GM12878 (cell line): ENCODE measurements around the gene TPPP3. TPM values are rescaled to one million over a fixed set of nuclear protein-coding genes. Genes with fewer than 3 reads are reported as not detected.

ENCODE experiments used
- ATAC-seq: fragments of 200-7000 bp; cut with Tn5 transposase; 3 replicates; pipeline ENCODE4 v1.9.1; 2020; ENCODE audit warnings: mild to moderate bottlenecking, moderate library complexity
- BruUV-seq: library from RNA; stranded (reverse); fragments of 400-500 nt; replicated peaks from 2 replicates; lab custom pipeline; 2021; lab: Mats Ljungman, UMichigan
- CTCF ChIA-PET: fragments of 300-600 bp; sonication (Branson Sonifier 250); formaldehyde crosslinking; extraction: SDS; loops from one replicate; lab custom pipeline; 2021; ENCODE audit warnings: inconsistent platforms; lab: Yijun Ruan, JAX
- POLR2A ChIA-PET: fragments of 350-600 bp; formaldehyde crosslinking; extraction: SDS; loops from one replicate; lab custom pipeline; 2021; ENCODE audit warnings: inconsistent platforms; lab: Charles Lee
- RAD21 ChIA-PET: fragments of 300-600 bp; sonication (Branson Sonifier 250); formaldehyde crosslinking; loops from one replicate; lab custom pipeline; 2023; ENCODE audit warnings: antibody characterized with exemption; ENCODE audit not compliant: unreplicated experiment; lab: Charles Lee
- SMC1A ChIA-PET: fragments of 300-600 bp; sonication (Branson Sonifier 250); formaldehyde crosslinking; loops from one replicate; lab custom pipeline; 2023; ENCODE audit not compliant: unreplicated experiment, uncharacterized antibody; lab: Charles Lee
- DNase-seq: peaks from one replicate; pipeline ENCODE4 v3.0.0-alpha.2; 2011; ENCODE audit warnings: low read depth, low spot score
- FAIRE-seq: peaks from 3 replicates; lab custom pipeline; 2011; peaks lifted over from hg19 to GRCh38; lab: Jason Lieb, UNC
- H2AFZ ChIP-seq: 2 replicates; pipeline ENCODE4 v1.6.0; 2011; ENCODE audit warnings: low read depth, low read length, control low read depth; ENCODE audit not compliant: control insufficient read depth
- H3K27ac ChIP-seq: 2 replicates; pipeline ENCODE4 v1.5.1; 2011; ENCODE audit warnings: control low read depth; ENCODE audit not compliant: control insufficient read depth, insufficient read depth
- H3K27me3 ChIP-seq, 2 experiments: replicated peaks in 1 of 2; 2 replicates each; pipeline versions ENCODE4 v1.6.0 to v1.6.1; 2011; ENCODE audit warnings: low read length in 1 of 2; ENCODE audit not compliant: control insufficient read depth in 2 of 2, insufficient read depth in 2 of 2
- H3K36me3 ChIP-seq, 2 experiments: 2 replicates each; pipeline ENCODE4 v1.5.1; 2011; ENCODE audit warnings: low read length in 1 of 2; ENCODE audit not compliant: control insufficient read depth in 2 of 2, insufficient read depth in 2 of 2
- H3K4me1 ChIP-seq: 2 replicates; pipeline ENCODE4 v1.6.1; 2011; ENCODE audit warnings: mild to moderate bottlenecking, low read length, moderate library complexity, mixed read lengths; ENCODE audit not compliant: control insufficient read depth, insufficient read depth
- H3K4me2 ChIP-seq: 2 replicates; pipeline ENCODE4 v1.6.0; 2011; ENCODE audit warnings: control low read depth; ENCODE audit not compliant: control insufficient read depth, insufficient read depth
- H3K4me3 ChIP-seq: fragments of 200-600 bp; sonication (generic); 2 replicates; pipeline ENCODE4 v1.5.1; 2016
- H3K79me2 ChIP-seq: 2 replicates; pipeline ENCODE4 v1.6.0; 2011; ENCODE audit warnings: low read length; ENCODE audit not compliant: control insufficient read depth, insufficient read depth
- H3K9ac ChIP-seq: 2 replicates; pipeline ENCODE4 v1.8.0; 2011; ENCODE audit warnings: low read length, control low read depth, mixed read lengths; ENCODE audit not compliant: control insufficient read depth, insufficient read depth
- H3K9me3 ChIP-seq: replicated peaks from 3 replicates; pipeline ENCODE4 v1.5.1; 2011; ENCODE audit warnings: mild to moderate bottlenecking, low read length; ENCODE audit not compliant: control insufficient read depth, insufficient read depth
- H4K20me1 ChIP-seq: 2 replicates; pipeline ENCODE4 v1.6.0; 2011; ENCODE audit not compliant: control insufficient read depth, insufficient read depth
- GATAD2B ChIP-seq: fragments of 450-650 bp; conservative IDR thresholded peaks from 2 replicates; pipeline ENCODE4 v1.6.1; 2017; ENCODE audit warnings: low read depth, mild to moderate bottlenecking, moderate library complexity
- KAT2A ChIP-seq: conservative IDR thresholded peaks from 2 replicates; pipeline ENCODE4 v1.6.1; 2011; ENCODE audit warnings: low read depth, low read length; ENCODE audit not compliant: control insufficient read depth
- NFYB ChIP-seq: IDR thresholded peaks from 2 replicates; pipeline ENCODE4 v1.6.1; 2011; ENCODE audit warnings: low read depth, mild to moderate bottlenecking, low read length, improper control_type of control experiment, moderate library complexity; ENCODE audit not compliant: insufficient read depth
- NR2F1 ChIP-seq: fragments of 450-650 bp; conservative IDR thresholded peaks from 2 replicates; pipeline ENCODE4 v1.6.1; 2017; ENCODE audit warnings: mild to moderate bottlenecking
- RAD21 ChIP-seq: IDR thresholded peaks from 2 replicates; pipeline ENCODE4 v1.6.1; 2011; ENCODE audit warnings: mild to moderate bottlenecking, low read depth, low read length, moderate library complexity; ENCODE audit not compliant: insufficient read depth
- RUNX3 ChIP-seq: IDR thresholded peaks from 2 replicates; pipeline ENCODE4 v1.6.1; 2012; ENCODE audit warnings: low read length, inconsistent platforms
- SIN3A ChIP-seq: IDR thresholded peaks from 2 replicates; pipeline ENCODE4 v1.6.1; 2012; ENCODE audit warnings: low read depth, low read length, improper control_type of control experiment
- SMC3 ChIP-seq: IDR thresholded peaks from 2 replicates; pipeline ENCODE4 v1.6.1; 2011; ENCODE audit warnings: low read length, improper control_type of control experiment, borderline replicate concordance
- STAT1 ChIP-seq: fragments of 450-650 bp; conservative IDR thresholded peaks from 2 replicates; pipeline ENCODE4 v1.6.1; 2014; ENCODE audit warnings: antibody characterized with exemption, mild to moderate bottlenecking
- TAF1 ChIP-seq: IDR thresholded peaks from 2 replicates; pipeline ENCODE4 v1.6.1; 2011; ENCODE audit warnings: mild to moderate bottlenecking, low read depth, low read length, borderline replicate concordance
- TBL1XR1 ChIP-seq: IDR thresholded peaks from 2 replicates; pipeline ENCODE4 v1.6.1; 2012; ENCODE audit warnings: low read depth, low read length, improper control_type of control experiment
- WGBS: methylation state at CpG from one replicate; pipeline ENCODE4 v1.1.6; 2016; ENCODE audit warnings: low lambda C conversion rate; ENCODE audit not compliant: insufficient replicate concordance, insufficient coverage; ENCODE audit errors: missing lambda C conversion rate; 5-methylcytosine and 5-hydroxymethylcytosine counted together
- in situ Hi-C: fragments of 300-500 bp; cut with MboI; formaldehyde crosslinking; loops from 9 replicates; pipeline ENCODE4 v1.14.3; 2018; ENCODE audit warnings: mixed read lengths
- intact Hi-C: fragments of 100-400 bp; cut with micrococcal nuclease; formaldehyde crosslinking; loops from one replicate; pipeline ENCODE4 v1.14.2; 2022; ENCODE audit not compliant: unreplicated experiment
- polyA plus RNA-seq, 11 experiments: library from polyadenylated mRNA; depleted of rRNA in 4 of 11; unstranded in 6 of 11; stranded (reverse) in 5 of 11; fragments of >200 nt; fragmentation: Nextera tagmentation in 4 of 11; fragmentation: Illumina TruSeq in 1 of 11; extraction: Ambion mirVana in 4 of 11; extraction: Trizol in 1 of 11; gene quantifications; 1 replicate in 1 of 11; 2 replicates in 10 of 11; pipeline versions ENCODE4 v1.2.1 to v1.2.3, GENCODE V29; 2011 to 2016; ENCODE audit warnings: inconsistent platforms in 2 of 11, missing spikeins in 2 of 11, low read depth in 1 of 11
- total RNA-seq, 4 experiments: library from RNA; depleted of rRNA in 3 of 4; stranded (reverse); fragments of >200 nt in 3 of 4; fragmentation: Illumina TruSeq in 1 of 4; extraction: Trizol in 1 of 4; gene quantifications; 2 replicates each; pipeline versions ENCODE4 v1.2.1 to v1.2.3, GENCODE V29; 2013 to 2021
- TF ChIP-seq, protein P1 (sequence below): IDR thresholded peaks from 2 replicates; pipeline ENCODE4 v1.6.1; 2012; ENCODE audit warnings: low read depth, low read length, improper control_type of control experiment
- TF ChIP-seq, protein P2 (sequence below), 3 experiments: IDR thresholded peaks in 2 of 3; conservative IDR thresholded peaks in 1 of 3; 2 replicates each; pipeline ENCODE4 v1.5.1; 2011; ENCODE audit warnings: low read depth in 3 of 3, low read length in 3 of 3, mild to moderate bottlenecking in 3 of 3, control low read depth in 2 of 3, moderate library complexity in 2 of 3, inconsistent platforms in 1 of 3, mixed read lengths in 1 of 3; ENCODE audit not compliant: control insufficient read depth in 2 of 3, insufficient read depth in 1 of 3; ENCODE audit errors: extremely low read depth in 1 of 3
- TF ChIP-seq, protein P3 (sequence below): fragments of 450-650 bp; IDR thresholded peaks from 2 replicates; pipeline ENCODE4 v1.6.1; 2017; ENCODE audit warnings: mild to moderate bottlenecking

TPPP3 gene
- total and polyA plus RNA-seq, 10 of the 15 experiments (the other 5 are each of a cell fraction or from before 2014, with no cell fraction given): 0.14 TPM; not detected in 9

DNA sequence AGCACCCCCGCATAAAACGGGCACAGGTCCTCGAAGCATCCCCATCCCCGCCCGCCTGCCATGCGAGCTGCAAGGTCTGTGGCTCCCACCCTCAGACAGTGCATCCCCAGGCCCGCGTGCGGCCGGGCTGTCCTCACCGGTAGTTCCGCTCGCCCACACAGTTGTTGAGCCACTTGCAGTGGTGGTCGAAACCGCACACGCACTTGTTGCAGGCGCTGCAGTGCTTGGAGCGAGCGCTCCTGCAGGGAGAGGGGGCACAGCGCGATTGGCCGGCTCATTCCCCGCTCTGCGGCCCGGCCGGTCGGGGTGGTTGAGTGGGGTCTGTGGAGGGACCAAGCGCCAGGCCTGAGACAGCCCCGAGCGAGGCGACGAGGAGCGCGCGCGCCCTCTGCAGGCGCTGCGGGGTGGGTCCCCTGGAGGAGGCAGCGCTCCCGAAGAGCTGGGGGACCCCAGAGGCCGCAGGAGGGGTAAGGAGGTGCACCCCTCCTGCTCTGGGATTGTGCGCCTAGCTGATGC is 6.0 kb upstream of the TPPP3 start:
- TF ChIP-seq NR2F1 (no peak), TBL1XR1 (no peak), RUNX3 (peak; percentile 30; the same call in 1 of the 2 replicates), KAT2A (no peak), STAT1 (no peak), SMC3 (peak; percentile 63), NFYB (no peak), SIN3A (no peak), TAF1 (no peak), GATAD2B (no peak), RAD21 (peak; percentile 74)
- TF ChIP-seq, protein P1, sequence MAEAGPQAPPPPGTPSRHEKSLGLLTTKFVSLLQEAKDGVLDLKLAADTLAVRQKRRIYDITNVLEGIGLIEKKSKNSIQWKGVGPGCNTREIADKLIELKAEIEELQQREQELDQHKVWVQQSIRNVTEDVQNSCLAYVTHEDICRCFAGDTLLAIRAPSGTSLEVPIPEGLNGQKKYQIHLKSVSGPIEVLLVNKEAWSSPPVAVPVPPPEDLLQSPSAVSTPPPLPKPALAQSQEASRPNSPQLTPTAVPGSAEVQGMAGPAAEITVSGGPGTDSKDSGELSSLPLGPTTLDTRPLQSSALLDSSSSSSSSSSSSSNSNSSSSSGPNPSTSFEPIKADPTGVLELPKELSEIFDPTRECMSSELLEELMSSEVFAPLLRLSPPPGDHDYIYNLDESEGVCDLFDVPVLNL: no peak
- TF ChIP-seq, protein P2, sequence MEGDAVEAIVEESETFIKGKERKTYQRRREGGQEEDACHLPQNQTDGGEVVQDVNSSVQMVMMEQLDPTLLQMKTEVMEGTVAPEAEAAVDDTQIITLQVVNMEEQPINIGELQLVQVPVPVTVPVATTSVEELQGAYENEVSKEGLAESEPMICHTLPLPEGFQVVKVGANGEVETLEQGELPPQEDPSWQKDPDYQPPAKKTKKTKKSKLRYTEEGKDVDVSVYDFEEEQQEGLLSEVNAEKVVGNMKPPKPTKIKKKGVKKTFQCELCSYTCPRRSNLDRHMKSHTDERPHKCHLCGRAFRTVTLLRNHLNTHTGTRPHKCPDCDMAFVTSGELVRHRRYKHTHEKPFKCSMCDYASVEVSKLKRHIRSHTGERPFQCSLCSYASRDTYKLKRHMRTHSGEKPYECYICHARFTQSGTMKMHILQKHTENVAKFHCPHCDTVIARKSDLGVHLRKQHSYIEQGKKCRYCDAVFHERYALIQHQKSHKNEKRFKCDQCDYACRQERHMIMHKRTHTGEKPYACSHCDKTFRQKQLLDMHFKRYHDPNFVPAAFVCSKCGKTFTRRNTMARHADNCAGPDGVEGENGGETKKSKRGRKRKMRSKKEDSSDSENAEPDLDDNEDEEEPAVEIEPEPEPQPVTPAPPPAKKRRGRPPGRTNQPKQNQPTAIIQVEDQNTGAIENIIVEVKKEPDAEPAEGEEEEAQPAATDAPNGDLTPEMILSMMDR (IDR thresholded peaks at IDR 0.05 in 2 of 3, conservative IDR thresholded peaks at IDR 0.05 in 1 of 3; ENCODE audit: control insufficient read depth in 2 of 3, extremely low read depth in 1 of 3, insufficient read depth in 1 of 3, low read depth in 3 of 3, low read length in 3 of 3): peak; percentile 67 to 80 (median 71)
- TF ChIP-seq, protein P3, sequence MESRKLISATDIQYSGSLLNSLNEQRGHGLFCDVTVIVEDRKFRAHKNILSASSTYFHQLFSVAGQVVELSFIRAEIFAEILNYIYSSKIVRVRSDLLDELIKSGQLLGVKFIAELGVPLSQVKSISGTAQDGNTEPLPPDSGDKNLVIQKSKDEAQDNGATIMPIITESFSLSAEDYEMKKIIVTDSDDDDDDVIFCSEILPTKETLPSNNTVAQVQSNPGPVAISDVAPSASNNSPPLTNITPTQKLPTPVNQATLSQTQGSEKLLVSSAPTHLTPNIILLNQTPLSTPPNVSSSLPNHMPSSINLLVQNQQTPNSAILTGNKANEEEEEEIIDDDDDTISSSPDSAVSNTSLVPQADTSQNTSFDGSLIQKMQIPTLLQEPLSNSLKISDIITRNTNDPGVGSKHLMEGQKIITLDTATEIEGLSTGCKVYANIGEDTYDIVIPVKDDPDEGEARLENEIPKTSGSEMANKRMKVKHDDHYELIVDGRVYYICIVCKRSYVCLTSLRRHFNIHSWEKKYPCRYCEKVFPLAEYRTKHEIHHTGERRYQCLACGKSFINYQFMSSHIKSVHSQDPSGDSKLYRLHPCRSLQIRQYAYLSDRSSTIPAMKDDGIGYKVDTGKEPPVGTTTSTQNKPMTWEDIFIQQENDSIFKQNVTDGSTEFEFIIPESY: 0 out of 2 replicates have a peak, but pooled peaks have one; percentile 12
- H3K9ac ChIP-seq: no peak overlapping the region
- intact Hi-C loops (loop anchor here (5.0 kb wide), 1 partner anchor 122 kb away; the partner anchor contains the start of gene PLEKHG4), in situ Hi-C loops (no loop called here)
- FAIRE-seq: no peak
- no peak overlapping the region for H3K4me2 ChIP-seq
- H3K36me3 ChIP-seq: no peaks in the 10 kb centered on the region
- no peak overlapping the region for H2AFZ ChIP-seq
- no peaks in the 10 kb centered on the region for H3K4me1 ChIP-seq
- POLR2A ChIA-PET: no interaction called here
- no peak overlapping the region for H3K27ac ChIP-seq
- no peaks in the 10 kb centered on the region for H3K79me2 ChIP-seq
- BruUV-seq: no TSS peak
- 17% methylated on average over 34 of the region's 42 CpGs for WGBS
- H3K27me3 ChIP-seq: peaks cover 1 to 6% of the 10 kb centered on the region in 2 experiments
- DNase-seq: no peak
- SMC1A ChIA-PET: interaction anchor here (1.9 kb wide), 1 partner anchor 138 kb away, joined by 5 read pairs; no protein-coding TSS in a partner anchor
- CTCF ChIA-PET: interaction anchor here (0.6 to 1.5 kb wide), 19 partner anchors 10 to 738 kb away, joined by 3 to 14 read pairs (median 4); partner anchors contain the start of gene LRRC36
- H3K9me3 ChIP-seq: no peaks in the 10 kb centered on the region
- no peak overlapping the region for H3K4me3 ChIP-seq
- ATAC-seq: peak; percentile 85
- no peaks in the 10 kb centered on the region for H4K20me1 ChIP-seq
- RAD21 ChIA-PET: interaction anchor here (0.6 to 2.2 kb wide), 9 partner anchors 11 to 152 kb away, joined by 3 to 19 read pairs (median 3); partner anchors contain the start of gene FHOD1
